H9 (cell line): ENCODE data around the gene EDDM13. TPM values are rescaled to one million over a fixed set of nuclear protein-coding genes. Genes with fewer than 3 reads are reported as not detected.
"Not testable (repeated sequence)": the region's sequence is repeated elsewhere in the genome, so short reads cannot be mapped to it uniquely, and the experiment has no call there.

ENCODE experiments used
- DNase-seq: peaks from one replicate; pipeline ENCODE4 v3.0.0-alpha.2; 2017
- H2AFZ ChIP-seq: one replicate; pipeline ENCODE4 v1.6.1; 2013; ENCODE audit warnings: mild to moderate bottlenecking, low read length, control low read depth, moderate library complexity
- H2AK5ac ChIP-seq: 2 replicates; pipeline ENCODE4 v1.6.1; 2013; ENCODE audit warnings: low read length, control low read depth, mixed read lengths; ENCODE audit not compliant: insufficient read length
- H2BK120ac ChIP-seq: one replicate; pipeline ENCODE4 v1.6.1; 2013; ENCODE audit warnings: low read depth, mild to moderate bottlenecking, low read length, control low read depth, inconsistent platforms; ENCODE audit not compliant: poor library complexity, severe bottlenecking
- H2BK12ac ChIP-seq: 2 replicates; pipeline ENCODE4 v1.6.1; 2013; ENCODE audit warnings: low read length, control low read depth, mixed read lengths, low read depth; ENCODE audit not compliant: insufficient read length
- H2BK15ac ChIP-seq: 2 replicates; pipeline ENCODE4 v1.6.1; 2013; ENCODE audit warnings: low read depth, low read length, control low read depth
- H2BK20ac ChIP-seq: one replicate; pipeline ENCODE4 v1.6.1; 2013; ENCODE audit warnings: low read depth, mild to moderate bottlenecking, low read length, control low read depth, inconsistent platforms; ENCODE audit not compliant: poor library complexity, severe bottlenecking
- H2BK5ac ChIP-seq: 2 replicates; pipeline ENCODE4 v1.6.1; 2013; ENCODE audit warnings: low read length, control low read depth, mixed read lengths; ENCODE audit not compliant: insufficient read length
- H3K14ac ChIP-seq: 2 replicates; pipeline ENCODE4 v1.6.1; 2013; ENCODE audit warnings: low read length, control low read depth; ENCODE audit not compliant: insufficient read depth
- H3K18ac ChIP-seq: 2 replicates; pipeline ENCODE4 v1.6.1; 2013; ENCODE audit warnings: low read depth, mild to moderate bottlenecking, mixed read lengths, low read length, control low read depth; ENCODE audit not compliant: insufficient read length
- H3K23ac ChIP-seq: 2 replicates; pipeline ENCODE4 v1.6.1; 2013; ENCODE audit warnings: low read length, control low read depth, mixed read lengths, low read depth; ENCODE audit not compliant: insufficient read length
- H3K23me2 ChIP-seq: 2 replicates; pipeline ENCODE4 v1.6.1; 2013; ENCODE audit warnings: low read depth, mild to moderate bottlenecking, mixed read lengths, low read length, control low read depth; ENCODE audit not compliant: insufficient read length, poor library complexity, severe bottlenecking
- H3K27ac ChIP-seq: 2 replicates; pipeline ENCODE4 v1.5.1; 2013; ENCODE audit warnings: low read length, control low read depth, mixed read lengths, low read depth; ENCODE audit not compliant: insufficient read length
- H3K27me3 ChIP-seq: 2 replicates; pipeline ENCODE4 v1.6.1; 2013; ENCODE audit warnings: low read length, control low read depth, inconsistent platforms; ENCODE audit not compliant: insufficient read depth
- H3K4ac ChIP-seq: 2 replicates; pipeline ENCODE4 v1.6.1; 2013; ENCODE audit warnings: low read depth, mild to moderate bottlenecking, control low read depth, inconsistent platforms, low read length, moderate library complexity
- H3K4me1 ChIP-seq: 2 replicates; pipeline ENCODE4 v1.6.1; 2013; ENCODE audit warnings: low read length, control low read depth, inconsistent platforms; ENCODE audit not compliant: insufficient read depth
- H3K4me2 ChIP-seq: 2 replicates; pipeline ENCODE4 v1.6.1; 2013; ENCODE audit warnings: low read length, control low read depth, mixed read lengths; ENCODE audit not compliant: insufficient read length, insufficient read depth
- H3K56ac ChIP-seq: 2 replicates; pipeline ENCODE4 v1.6.1; 2013; ENCODE audit warnings: low read depth, mild to moderate bottlenecking, mixed read lengths, low read length, control low read depth; ENCODE audit not compliant: insufficient read length
- H3K79me1 ChIP-seq: 2 replicates; pipeline ENCODE4 v1.6.1; 2013; ENCODE audit warnings: low read depth, mild to moderate bottlenecking, moderate library complexity, low read length, control low read depth, inconsistent platforms; ENCODE audit not compliant: insufficient read depth, poor library complexity, severe bottlenecking
- H3K79me2 ChIP-seq: 2 replicates; pipeline ENCODE4 v1.6.1; 2013; ENCODE audit warnings: low read length, control low read depth, inconsistent platforms; ENCODE audit not compliant: insufficient read depth
- H3K9ac ChIP-seq: 2 replicates; pipeline ENCODE4 v1.6.1; 2013; ENCODE audit warnings: low read length, control low read depth, mixed read lengths; ENCODE audit not compliant: insufficient read length; ENCODE audit errors: extremely low read depth
- H3K9me3 ChIP-seq: one replicate; pipeline ENCODE4 v1.6.1; 2013; ENCODE audit warnings: low read depth, low read length, inconsistent platforms; ENCODE audit not compliant: control insufficient read depth
- H3T11ph ChIP-seq: one replicate; pipeline ENCODE4 v1.6.1; 2013; ENCODE audit warnings: mild to moderate bottlenecking, low read length, control low read depth, inconsistent platforms
- H4K20me1 ChIP-seq: one replicate; pipeline ENCODE4 v1.6.1; 2013; ENCODE audit not compliant: control insufficient read depth, insufficient read length, insufficient read depth
- H4K5ac ChIP-seq: 2 replicates; pipeline ENCODE4 v1.6.1; 2013; ENCODE audit warnings: low read depth, mild to moderate bottlenecking, mixed read lengths, low read length, control low read depth; ENCODE audit not compliant: insufficient read length
- H4K8ac ChIP-seq: replicated peaks from 2 replicates; pipeline ENCODE4 v1.6.1; 2013; ENCODE audit warnings: low read length, control low read depth, mixed read lengths, low read depth; ENCODE audit not compliant: insufficient read length
- H4K91ac ChIP-seq: 2 replicates; pipeline ENCODE4 v1.6.1; 2013; ENCODE audit warnings: low read depth, mild to moderate bottlenecking, moderate library complexity, mixed read lengths, low read length, control low read depth; ENCODE audit not compliant: insufficient read length
- H3K27ac Mint-ChIP-seq, 3 experiments: 2 replicates in 2 of 3; 3 replicates in 1 of 3; pipeline ENCODE4 v1.8.0; 2020 to 2021; ENCODE audit warnings: mixed read lengths in 3 of 3, mild to moderate bottlenecking in 1 of 3, moderate library complexity in 1 of 3
- H3K27me3 Mint-ChIP-seq: 2 replicates; pipeline ENCODE4 v1.8.0; 2021; ENCODE audit warnings: low read depth, mild to moderate bottlenecking, moderate library complexity, mixed read lengths
- H3K36me3 Mint-ChIP-seq, 3 experiments: 2 replicates in 2 of 3; 3 replicates in 1 of 3; pipeline ENCODE4 v1.8.0; 2020 to 2021; ENCODE audit warnings: low read depth in 3 of 3, mixed read lengths in 3 of 3; ENCODE audit not compliant: insufficient read depth in 1 of 3
- H3K4me1 Mint-ChIP-seq, 2 experiments: 2 replicates each; pipeline ENCODE4 v1.8.0; 2020; ENCODE audit warnings: mixed read lengths in 2 of 2
- H3K4me3 Mint-ChIP-seq, 2 experiments: 2 replicates in 1 of 2; 3 replicates in 1 of 2; pipeline ENCODE4 v1.8.0; 2020 to 2021; ENCODE audit warnings: mild to moderate bottlenecking in 2 of 2, mixed read lengths in 2 of 2, moderate library complexity in 1 of 2
- H3K9me3 Mint-ChIP-seq, 2 experiments: 2 replicates in 1 of 2; 3 replicates in 1 of 2; pipeline ENCODE4 v1.8.0; 2020; ENCODE audit warnings: mild to moderate bottlenecking in 2 of 2, mixed read lengths in 2 of 2, moderate library complexity in 1 of 2
- CTCF ChIP-seq: fragments of 200-600 bp; sonication (generic); conservative IDR thresholded peaks from 3 replicates; pipeline ENCODE4 v1.8.0; 2021; ENCODE audit warnings: antibody characterized with exemption, mild to moderate bottlenecking
- WGBS: extraction: QIAGEN DNeasy Blood & Tissue Kit; methylation state at CpG from one replicate; pipeline ENCODE4 v1.1.7; 2013; ENCODE audit warnings: missing lambda C conversion rate, low lambda C conversion rate, mixed read lengths; ENCODE audit not compliant: insufficient read length; ENCODE audit errors: extremely low coverage; 5-methylcytosine and 5-hydroxymethylcytosine counted together
- total RNA-seq: library from RNA; stranded (reverse); gene quantifications from 2 replicates; pipeline ENCODE4 v1.2.1, GENCODE V29; 2021

Gene EDDM13
- total RNA-seq, 1 experiment from 2014 or later: not detected

- Mint-ChIP-seq H3K4me1 (no peaks in the 10 kb centered on the region), H3K27me3 (peaks cover 5% of the 10 kb centered on the region; the same call in 1 of the 2 replicates), H3K4me3 (no peak overlapping the region), H3K9me3 (peaks cover 0 to 34% of the 10 kb centered on the region in 2 experiments; a peak in 2 of 5 replicates), H3K36me3 (peaks cover 0 to 1% (median 0%) of the 10 kb centered on the region in 3 experiments; a peak in 1 of 7 replicates), H3K27ac (no peak overlapping the region)
- Histone ChIP-seq H4K91ac (no peak overlapping the region), H4K20me1 (no peaks in the 10 kb centered on the region), H2BK15ac (no peak overlapping the region), H3K9ac (no peak overlapping the region), H3K56ac (no peak overlapping the region), H4K8ac (no peak overlapping the region), H3K14ac (no peak overlapping the region), H3K27ac (no peak overlapping the region), H2BK12ac (no peak overlapping the region), H3K79me1 (no peaks in the 10 kb centered on the region), H2AK5ac (no peak overlapping the region), H3K9me3 (no peaks in the 10 kb centered on the region), H2BK5ac (no peak overlapping the region), H2AFZ (no peak overlapping the region), H2BK20ac (no peak overlapping the region), H4K5ac (no peak overlapping the region), H3K4ac (no peak overlapping the region), H3T11ph (no peak overlapping the region), H3K18ac (no peak overlapping the region), H3K79me2 (no peaks in the 10 kb centered on the region), H3K23me2 (no peaks in the 10 kb centered on the region), H3K27me3 (no peaks in the 10 kb centered on the region), H3K4me2 (no peak overlapping the region), H3K23ac (no peak overlapping the region), H3K4me1 (no peaks in the 10 kb centered on the region), H2BK120ac (no peak overlapping the region)
- no peak for TF ChIP-seq CTCF
- no peak for DNase-seq
Observed at GRCh38 chr19:56261145-56261544, 11.4 kb upstream of the EDDM13 start.

GRCh38 chr19:56261932-56262331 lies 10.6 kb upstream of the EDDM13 start:
- H3K9me3 ChIP-seq, H2BK120ac ChIP-seq, H3K56ac ChIP-seq, H4K5ac ChIP-seq, H4K20me1 ChIP-seq, H2BK15ac ChIP-seq, H4K91ac ChIP-seq, H3K23ac ChIP-seq, H3K4me3 Mint-ChIP-seq, H3T11ph ChIP-seq, H2BK5ac ChIP-seq, H3K14ac ChIP-seq, H3K4me1 Mint-ChIP-seq, H3K18ac ChIP-seq, DNase-seq, H3K27me3 Mint-ChIP-seq, H3K4ac ChIP-seq, H2AFZ ChIP-seq, H2BK20ac ChIP-seq, H3K27ac ChIP-seq, H3K4me1 ChIP-seq, H3K27me3 ChIP-seq, H3K79me2 ChIP-seq, H3K23me2 ChIP-seq, H4K8ac ChIP-seq, H2AK5ac ChIP-seq, H2BK12ac ChIP-seq, H3K36me3 Mint-ChIP-seq, H3K9ac ChIP-seq, H3K79me1 ChIP-seq, H3K4me2 ChIP-seq, H3K27ac Mint-ChIP-seq: not testable (repeated sequence)
- WGBS: no CpG with 5 or more reads among the region's 6 CpGs
- H3K9me3 Mint-ChIP-seq: peaks cover 0 to 32% of the 10 kb centered on the region in 2 experiments; a peak in 2 of 5 replicates
